ENCODE data around the gene ACAA1. TPM values are rescaled to one million over a fixed set of nuclear protein-coding genes. Genes with fewer than 3 reads are reported as not detected.
A peak's percentile ranks its signal among the peaks of the same experiment; 100 is the strongest.
"Not testable (repeated sequence)": the region's sequence is repeated elsewhere in the genome, so short reads cannot be mapped to it uniquely, and the experiment has no call there.

ACAA1 gene
- total and polyA plus RNA-seq, 5 experiments from 2014 or later: 53.5 to 84.3 (median 64.8) TPM

DNA sequence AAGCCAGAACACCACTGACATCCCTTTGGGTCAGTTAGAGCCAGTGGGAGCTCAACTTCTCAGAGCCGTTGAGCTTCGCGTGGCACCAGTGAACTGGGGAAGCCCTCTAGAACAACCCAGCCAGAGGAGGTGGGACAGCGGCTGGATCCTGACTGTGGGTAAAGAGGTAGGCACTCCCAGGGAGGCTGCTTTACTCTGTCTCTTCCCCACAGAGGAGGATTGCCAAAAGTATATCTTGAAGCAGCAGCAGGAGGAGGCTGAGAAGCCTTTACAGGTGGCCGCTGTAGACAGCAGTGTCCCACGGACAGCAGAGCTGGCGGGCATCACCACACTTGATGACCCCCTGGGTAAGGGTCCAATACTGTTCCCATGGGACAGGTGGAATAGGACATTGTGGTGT is 2.7 kb upstream of the ACAA1 start:
- H3K36me3 Mint-ChIP-seq: peaks cover 0 to 28% (median 0%) of the 10 kb centered on the region in 3 donors
- ATAC-seq (no peak), DNase-seq (peak in 2 of 10 donors; percentile 7 to 41)
- POLR2A ChIA-PET: interaction anchor here (0.8 to 7.5 kb wide), 4 partner anchors 14 to 46 kb away, joined by 5 to 192 read pairs (median 6); partner anchors contain the start of gene OXSR1
- peak overlapping the region; percentile 95 to 99 (median 98) for H3K27ac Mint-ChIP-seq
- H3K4me1 Mint-ChIP-seq: peaks cover 32 to 67% (median 59%) of the 10 kb centered on the region in 4 donors
- peak overlapping the region; percentile 85 to 100 (median 96) for H3K4me3 Mint-ChIP-seq
- no peaks in the 10 kb centered on the region for H3K9me3 Mint-ChIP-seq
- H3K27me3 Mint-ChIP-seq: no peaks in the 10 kb centered on the region

DNA sequence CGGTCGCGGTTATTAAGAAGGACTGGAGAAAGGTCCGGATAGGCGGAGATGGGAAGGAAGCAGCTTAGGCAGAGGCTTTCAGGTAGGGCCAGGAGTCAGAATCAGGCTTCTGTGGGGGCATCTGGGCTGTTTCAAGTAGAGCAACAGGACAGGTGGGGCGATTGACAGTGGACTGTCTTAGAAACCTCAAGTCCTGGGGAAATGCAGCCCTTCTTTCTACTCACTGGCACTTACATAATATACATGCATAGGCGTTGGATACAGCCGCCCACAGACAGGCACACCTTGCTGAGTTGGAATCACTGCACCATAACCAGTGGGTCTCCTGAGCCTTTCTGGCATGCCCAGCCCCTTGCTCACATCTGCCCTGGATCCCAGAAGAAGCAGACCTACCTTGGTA is 2.3 kb upstream of the ACAA1 start:
- Mint-ChIP-seq H3K4me1 (peaks cover 34 to 72% (median 64%) of the 10 kb centered on the region in 4 donors), H3K27me3 (no peaks in the 10 kb centered on the region), H3K36me3 (peaks cover 0 to 33% (median 0%) of the 10 kb centered on the region in 3 donors), H3K4me3 (peak overlapping the region; percentile 85 to 100 (median 96)), H3K27ac (peak overlapping the region; percentile 95 to 99 (median 98)), H3K9me3 (no peaks in the 10 kb centered on the region)
- POLR2A ChIA-PET: interaction anchor here (0.8 to 7.5 kb wide), 4 partner anchors 15 to 47 kb away, joined by 3 to 192 read pairs (median 5); partner anchors contain the start of gene OXSR1
- DNase-seq (peak in 1 of 10 donors; percentile 15), ATAC-seq (no peak)

DNA sequence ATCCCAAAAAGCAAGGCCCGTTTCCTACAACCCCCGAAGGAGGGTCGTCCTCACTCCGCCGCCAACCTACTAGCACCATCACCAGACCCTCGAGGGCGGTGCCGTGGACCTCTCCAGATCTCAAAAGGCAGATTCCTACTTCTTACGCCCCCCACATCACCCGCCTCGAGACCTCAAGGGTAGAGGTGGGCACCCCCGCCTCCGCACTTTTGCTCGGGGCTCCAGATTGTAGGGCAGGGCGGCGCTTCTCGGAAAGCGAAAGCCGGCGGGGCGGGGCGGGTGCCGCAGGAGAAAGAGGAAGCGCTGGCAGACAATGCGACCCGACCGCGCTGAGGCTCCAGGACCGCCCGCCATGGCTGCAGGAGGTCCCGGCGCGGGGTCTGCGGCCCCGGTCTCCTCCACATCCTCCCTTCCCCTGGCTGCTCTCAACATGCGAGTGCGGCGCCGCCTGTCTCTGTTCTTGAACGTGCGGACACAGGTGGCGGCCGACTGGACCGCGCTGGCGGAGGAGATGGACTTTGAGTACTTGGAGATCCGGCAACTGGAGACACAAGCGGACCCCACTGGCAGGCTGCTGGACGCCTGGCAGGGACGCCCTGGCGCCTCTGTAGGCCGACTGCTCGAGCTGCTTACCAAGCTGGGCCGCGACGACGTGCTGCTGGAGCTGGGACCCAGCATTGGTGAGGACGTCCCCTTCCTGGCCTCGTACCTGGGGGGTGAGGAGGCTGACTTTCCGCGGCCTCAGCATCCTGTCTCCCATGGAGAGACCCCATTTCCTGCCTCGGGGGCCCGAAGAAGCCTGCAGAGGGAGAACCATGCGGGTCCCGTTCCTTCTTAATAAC is 1.6 kb upstream of the ACAA1 start, which contains the start of gene MYD88:
MYD88 (plus strand) TSS at position 313 of the 842 bp plus-strand sequence; CDS start at position 353, 40 bp downstream.
- Mint-ChIP-seq H3K4me3 (peak within 1 kb of the TSS; percentile 85 to 100 (median 96)), H3K4me1 (peaks cover 35 to 74% (median 69%) of the 10 kb centered on the region in 4 donors), H3K27me3 (no peaks in the 10 kb centered on the region), H3K9me3 (no peaks in the 10 kb centered on the region), H3K27ac (peak within 1 kb of the TSS; percentile 95 to 99 (median 98)), H3K36me3 (peaks cover 0 to 38% (median 0%) of the 10 kb centered on the region in 3 donors)
- ATAC-seq (peak; percentile 67 to 68), DNase-seq (peak; percentile 76 to 92 (median 83))
- POLR2A ChIA-PET: interaction anchor here (0.7 to 7.5 kb wide), 5 partner anchors 10 to 47 kb away, joined by 3 to 192 read pairs (median 5); partner anchors contain the start of gene OXSR1

DNA sequence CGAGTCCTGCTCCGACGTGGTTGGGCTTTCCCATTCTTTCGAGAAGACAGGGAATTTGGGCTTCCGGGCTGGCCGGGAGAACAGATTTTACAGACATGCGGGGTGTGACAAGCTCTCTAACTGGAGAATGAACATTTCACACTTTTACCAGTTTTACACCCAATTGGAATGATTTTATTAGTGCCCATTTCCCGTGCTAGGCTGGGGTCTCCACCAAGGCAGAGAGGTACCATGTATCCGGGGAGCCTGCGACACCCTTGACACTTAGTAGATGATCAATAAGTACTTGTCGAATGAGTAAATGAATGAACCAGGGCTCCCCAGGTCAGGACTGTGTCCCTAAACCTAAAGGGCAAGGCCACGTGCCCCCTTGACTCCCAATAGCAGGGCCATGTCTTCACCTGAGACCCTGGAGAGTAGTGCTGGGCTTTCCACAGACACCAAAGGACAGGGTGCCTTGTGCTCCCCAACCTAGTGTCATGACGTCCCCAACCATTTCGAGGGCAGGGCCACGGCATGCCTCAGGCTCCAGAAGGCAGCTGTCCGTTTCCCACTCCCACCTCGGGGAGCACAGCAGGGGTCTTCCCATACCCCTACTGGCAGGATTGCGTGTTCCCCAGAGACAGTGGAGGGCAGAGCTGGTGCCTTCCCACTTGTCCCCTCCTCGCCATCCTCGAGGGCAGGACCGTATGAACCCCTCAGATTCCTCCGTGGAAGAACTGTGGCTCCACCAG is 855 bp upstream of the ACAA1 start:
- ATAC-seq (no peak), DNase-seq (peak in 3 of 10 donors; percentile 27 to 62 (median 34))
- peaks cover 0 to 46% (median 0%) of the 10 kb centered on the region in 3 donors for H3K36me3 Mint-ChIP-seq
- H3K27me3 Mint-ChIP-seq: no peaks in the 10 kb centered on the region
- peak overlapping the region; percentile 95 to 99 (median 98) for H3K27ac Mint-ChIP-seq
- peaks cover 41 to 79% (median 75%) of the 10 kb centered on the region in 4 donors for H3K4me1 Mint-ChIP-seq
- POLR2A ChIA-PET: interaction anchor here (0.7 to 7.5 kb wide), 15 partner anchors 9 to 1269 kb away, joined by 3 to 192 read pairs (median 4); partner anchors contain the start of genes DLEC1, EXOG, OXSR1 and RPSA
- H3K4me3 Mint-ChIP-seq: peak overlapping the region; percentile 85 to 100 (median 96)
- H3K9me3 Mint-ChIP-seq: no peaks in the 10 kb centered on the region

- Mint-ChIP-seq H3K9me3 (no peaks in the 10 kb centered on the region), H3K27ac (peak overlapping the region; percentile 85 to 97 (median 88)), H3K27me3 (no peaks in the 10 kb centered on the region), H3K36me3 (peaks cover 0 to 44% (median 0%) of the 10 kb centered on the region in 3 donors), H3K4me3 (peak overlapping the region; percentile 85 to 100 (median 95)), H3K4me1 (peaks cover 46 to 83% (median 74%) of the 10 kb centered on the region in 4 donors)
- DNase-seq (peak in 2 of 10 donors; percentile 11 to 56), ATAC-seq (no peak)
- POLR2A ChIA-PET: interaction anchor here (0.9 to 7.5 kb wide), 9 partner anchors 8 to 384 kb away, joined by 3 to 192 read pairs (median 4); partner anchors contain the start of genes DLEC1, OXSR1 and XYLB
These were observed 542 bp downstream of the ACAA1 start for GRCh38 chr3:38136393-38136776.

GRCh38 chr3:38135621-38136277 is 1.2 kb downstream of the ACAA1 start:
- POLR2A ChIA-PET: interaction anchor here (1.4 to 7.5 kb wide), 3 partner anchors 7 to 320 kb away, joined by 4 to 192 read pairs (median 5); partner anchors contain the start of gene OXSR1
- ATAC-seq, H3K9me3 Mint-ChIP-seq, H3K27me3 Mint-ChIP-seq: not testable (repeated sequence)
- Mint-ChIP-seq H3K4me3 (peak overlapping the region; percentile 85 to 100 (median 95)), H3K27ac (peak overlapping the region; percentile 85 to 97 (median 88)), H3K4me1 (peaks cover 44 to 77% (median 69%) of the 10 kb centered on the region in 4 donors), H3K36me3 (peaks cover 0 to 44% (median 0%) of the 10 kb centered on the region in 3 donors)
- peak in 7 of 10 donors; percentile 24 to 69 (median 49) for DNase-seq

DNA sequence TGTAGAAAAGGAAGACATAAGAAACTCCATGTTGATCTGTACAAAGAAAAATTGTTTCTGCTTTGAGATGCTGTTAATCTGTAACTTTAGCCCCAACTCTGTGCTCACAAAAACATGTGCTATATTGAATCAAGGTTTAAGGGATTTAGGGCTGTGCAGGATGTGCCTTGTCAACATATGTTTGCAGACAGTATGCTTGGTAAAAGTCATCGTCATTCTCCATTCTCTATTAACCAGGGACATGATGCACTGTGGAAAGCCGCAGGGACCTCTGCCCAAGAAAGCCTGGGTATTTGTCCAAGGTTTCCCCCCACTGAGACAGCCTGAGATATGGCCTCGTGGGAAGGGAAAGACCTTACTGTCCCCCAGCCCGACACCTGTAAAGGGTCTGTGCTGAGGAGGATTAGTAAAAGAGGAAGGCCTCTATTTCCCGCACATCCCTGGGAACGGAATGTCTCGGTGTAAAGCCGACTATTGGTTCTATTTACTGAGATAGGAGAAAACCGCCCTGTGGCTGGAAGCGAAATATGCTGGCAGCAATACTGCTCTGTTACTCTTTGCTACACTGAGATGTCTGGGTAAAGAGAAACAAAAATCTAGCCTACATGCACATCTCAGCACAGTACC is 2.3 kb downstream of the ACAA1 start:
- H3K4me1 Mint-ChIP-seq: peaks cover 40 to 69% (median 65%) of the 10 kb centered on the region in 4 donors
- ATAC-seq, H3K27me3 Mint-ChIP-seq, DNase-seq, H3K9me3 Mint-ChIP-seq, POLR2A ChIA-PET: not testable (repeated sequence)
- H3K27ac Mint-ChIP-seq: peak overlapping the region in 9 of 10 donors; percentile 1 to 97 (median 86)
- H3K4me3 Mint-ChIP-seq: peak overlapping the region in 9 of 10 donors; percentile 90 to 100 (median 95)
- H3K36me3 Mint-ChIP-seq: peaks cover 0 to 49% (median 0%) of the 10 kb centered on the region in 3 donors

GRCh38 chr3:38133557-38134405 is 3.1 kb downstream of the ACAA1 start:
- Mint-ChIP-seq H3K27me3 (no peaks in the 10 kb centered on the region), H3K4me3 (peak overlapping the region in 5 of 10 donors; percentile 30 to 72 (median 34)), H3K36me3 (peaks cover 0 to 57% (median 0%) of the 10 kb centered on the region in 3 donors), H3K27ac (peak overlapping the region in 8 of 10 donors; percentile 23 to 97 (median 60)), H3K9me3 (no peaks in the 10 kb centered on the region), H3K4me1 (peaks cover 39 to 68% (median 60%) of the 10 kb centered on the region in 4 donors)
- DNase-seq (peak in 1 of 10 donors; percentile 44), ATAC-seq (no peak)
- POLR2A ChIA-PET: interaction anchor here (0.5 kb wide), 1 partner anchor 32 kb away, joined by 3 read pairs; no protein-coding TSS in a partner anchor

DNA sequence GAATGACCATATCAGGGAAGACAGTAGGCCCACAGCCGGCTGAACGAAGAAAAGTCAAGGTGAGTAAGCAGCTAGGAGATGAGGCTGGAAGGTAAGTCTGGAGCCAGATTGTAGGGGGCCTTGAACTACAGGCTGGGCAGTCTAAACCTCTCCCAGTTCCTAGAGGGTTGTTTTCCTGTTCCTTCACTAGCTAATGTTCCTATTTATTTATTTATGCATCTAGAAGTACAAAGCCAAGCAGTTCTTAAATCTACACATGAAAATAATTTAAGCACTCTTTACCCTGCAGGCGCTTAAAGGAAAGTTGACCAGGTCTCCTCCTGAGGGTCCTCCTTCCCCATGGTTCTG is 3.7 kb downstream of the ACAA1 start:
- POLR2A ChIA-PET: no interaction called here
- Mint-ChIP-seq H3K36me3 (peaks cover 0 to 62% (median 0%) of the 10 kb centered on the region in 3 donors), H3K4me1 (peaks cover 36 to 66% (median 56%) of the 10 kb centered on the region in 4 donors)

GRCh38 chr3:38131621-38132369 is 5.1 kb downstream of the ACAA1 start:
- DNase-seq (peak in 1 of 10 donors; percentile 44), ATAC-seq (no peak)
- Mint-ChIP-seq H3K4me1 (peaks cover 30 to 64% (median 46%) of the 10 kb centered on the region in 4 donors), H3K4me3 (no peak overlapping the region), H3K9me3 (no peaks in the 10 kb centered on the region), H3K36me3 (peaks cover 0 to 75% (median 0%) of the 10 kb centered on the region in 3 donors), H3K27me3 (no peaks in the 10 kb centered on the region), H3K27ac (peak overlapping the region in 7 of 10 donors; percentile 10 to 75 (median 48))
- POLR2A ChIA-PET: interaction anchor here (0.5 to 1.0 kb wide), 2 partner anchors 33 to 96 kb away, joined by 3 read pairs; partner anchors contain the start of gene OXSR1

More for the DNA sequence above, 3.7 kb downstream of the ACAA1 start:
- Mint-ChIP-seq H3K9me3 (no peaks in the 10 kb centered on the region), H3K27ac (peak overlapping the region in 9 of 10 donors; percentile 26 to 92 (median 63)), H3K4me3 (no peak overlapping the region), H3K27me3 (no peaks in the 10 kb centered on the region)
- DNase-seq (no peak), ATAC-seq (no peak)

All from naive thymus-derived CD8-positive, alpha-beta T cell (primary cell).